ENCODE measurements around the gene HDAC9.

- TF ChIP-seq CTCF (IDR thresholded peaks at IDR 0.05) = no peak
- TF ChIP-seq ZFX (IDR thresholded peaks at IDR 0.05; ENCODE audit: borderline replicate concordance) = no peak
Measured at GRCh38 chr7:18703685-18704084, 208.1 kb downstream of the HDAC9 start.

All from 22Rv1 (cell line).